ENCODE measurements around the gene S100A2. TPM values are rescaled to one million over a fixed set of nuclear protein-coding genes. Genes with fewer than 3 reads are reported as not detected.
A peak's percentile ranks its signal among the peaks of the same experiment; 100 is the strongest.
"Not testable (repeated sequence)": the region's sequence is repeated elsewhere in the genome, so short reads cannot be mapped to it uniquely, and the experiment has no call there.

Gene S100A2
- total and polyA plus RNA-seq, 7 donors = 0.86 to 15.4 (median 1.1) TPM

GRCh38 chr1:153563991-153564390, 1.7 kb downstream of the S100A2 start:
- Histone ChIP-seq H3K4me1 (peaks cover 32% of the 10 kb centered on the region), H3K9me3 (no peaks in the 10 kb centered on the region), H3K36me3 (ENCODE audit: insufficient read depth in 1 of 2, low read depth in 1 of 2) (no peaks in the 10 kb centered on the region), H3K27me3 (ENCODE audit: insufficient read depth in 3 of 3, low read length in 2 of 3) (no peaks in the 10 kb centered on the region), H3K27ac (no peak overlapping the region), H3K4me3 (no peak overlapping the region)
- intact Hi-C loops (cut with DNase I) = no loop called here
- ATAC-seq (no peak), DNase-seq (peak in 1 of 2 donors; percentile 16)
- TF ChIP-seq, protein P1, sequence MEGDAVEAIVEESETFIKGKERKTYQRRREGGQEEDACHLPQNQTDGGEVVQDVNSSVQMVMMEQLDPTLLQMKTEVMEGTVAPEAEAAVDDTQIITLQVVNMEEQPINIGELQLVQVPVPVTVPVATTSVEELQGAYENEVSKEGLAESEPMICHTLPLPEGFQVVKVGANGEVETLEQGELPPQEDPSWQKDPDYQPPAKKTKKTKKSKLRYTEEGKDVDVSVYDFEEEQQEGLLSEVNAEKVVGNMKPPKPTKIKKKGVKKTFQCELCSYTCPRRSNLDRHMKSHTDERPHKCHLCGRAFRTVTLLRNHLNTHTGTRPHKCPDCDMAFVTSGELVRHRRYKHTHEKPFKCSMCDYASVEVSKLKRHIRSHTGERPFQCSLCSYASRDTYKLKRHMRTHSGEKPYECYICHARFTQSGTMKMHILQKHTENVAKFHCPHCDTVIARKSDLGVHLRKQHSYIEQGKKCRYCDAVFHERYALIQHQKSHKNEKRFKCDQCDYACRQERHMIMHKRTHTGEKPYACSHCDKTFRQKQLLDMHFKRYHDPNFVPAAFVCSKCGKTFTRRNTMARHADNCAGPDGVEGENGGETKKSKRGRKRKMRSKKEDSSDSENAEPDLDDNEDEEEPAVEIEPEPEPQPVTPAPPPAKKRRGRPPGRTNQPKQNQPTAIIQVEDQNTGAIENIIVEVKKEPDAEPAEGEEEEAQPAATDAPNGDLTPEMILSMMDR (IDR thresholded peaks at IDR 0.05) = no peak
- WGBS, 3 donors = 87 to 95% (median 92%) methylated on average over 7 of the region's 7 CpGs

- WGBS, 3 donors = 73 to 75% (median 73%) methylated on average over 6 of the region's 6 CpGs
- intact Hi-C loops (cut with DNase I) = no loop called here
- no peaks in the 10 kb centered on the region for H3K36me3 ChIP-seq (ENCODE audit: insufficient read depth in 1 of 2, low read depth in 1 of 2)
Observed at GRCh38 chr1:153563483-153563901, 2.2 kb downstream of the S100A2 start.

GRCh38 chr1:153562021-153562420, 3.6 kb downstream of the S100A2 start:
- WGBS, 3 donors = 62 to 91% (median 69%) methylated on average over 3 of the region's 3 CpGs
- H3K36me3 ChIP-seq (ENCODE audit: insufficient read depth in 1 of 2, low read depth in 1 of 2); intact Hi-C loops (cut with DNase I); H3K4me3 ChIP-seq; H3K9me3 ChIP-seq; H3K27me3 ChIP-seq (ENCODE audit: insufficient read depth in 3 of 3, low read length in 2 of 3); DNase-seq; ATAC-seq; H3K27ac ChIP-seq: not testable (repeated sequence)
- peaks cover 19% of the 10 kb centered on the region for H3K4me1 ChIP-seq

More at GRCh38 chr1:153563483-153563901, 2.2 kb downstream of the S100A2 start:
- H3K9me3 ChIP-seq = no peaks in the 10 kb centered on the region
- H3K27me3 ChIP-seq (ENCODE audit: insufficient read depth in 3 of 3, low read length in 2 of 3) = no peaks in the 10 kb centered on the region
- H3K4me3 ChIP-seq = no peak overlapping the region
- ATAC-seq = no peak
- peak in 1 of 2 donors; percentile 30 for DNase-seq
- H3K27ac ChIP-seq = no peak overlapping the region
- peaks cover 32% of the 10 kb centered on the region for H3K4me1 ChIP-seq
- TF ChIP-seq, protein P1 (IDR thresholded peaks at IDR 0.05) = no peak

GRCh38 chr1:153561466-153561985, 4.1 kb downstream of the S100A2 start:
- ATAC-seq (no peak), DNase-seq (peak in 1 of 2 donors; percentile 20)
- H3K36me3 ChIP-seq (ENCODE audit: insufficient read depth in 1 of 2, low read depth in 1 of 2) = no peaks in the 10 kb centered on the region
- H3K4me1 ChIP-seq = peaks cover 14% of the 10 kb centered on the region
- no peaks in the 10 kb centered on the region for H3K27me3 ChIP-seq (ENCODE audit: insufficient read depth in 3 of 3, low read length in 2 of 3)
- no peak overlapping the region for H3K27ac ChIP-seq
- TF ChIP-seq, protein P1 (IDR thresholded peaks at IDR 0.05) = no peak
- intact Hi-C loops (cut with DNase I) = no loop called here
- 95 to 98% (median 96%) methylated on average over 3 of the region's 3 CpGs for WGBS, 3 donors
- H3K9me3 ChIP-seq = no peaks in the 10 kb centered on the region
- H3K4me3 ChIP-seq = no peak overlapping the region

DNA sequence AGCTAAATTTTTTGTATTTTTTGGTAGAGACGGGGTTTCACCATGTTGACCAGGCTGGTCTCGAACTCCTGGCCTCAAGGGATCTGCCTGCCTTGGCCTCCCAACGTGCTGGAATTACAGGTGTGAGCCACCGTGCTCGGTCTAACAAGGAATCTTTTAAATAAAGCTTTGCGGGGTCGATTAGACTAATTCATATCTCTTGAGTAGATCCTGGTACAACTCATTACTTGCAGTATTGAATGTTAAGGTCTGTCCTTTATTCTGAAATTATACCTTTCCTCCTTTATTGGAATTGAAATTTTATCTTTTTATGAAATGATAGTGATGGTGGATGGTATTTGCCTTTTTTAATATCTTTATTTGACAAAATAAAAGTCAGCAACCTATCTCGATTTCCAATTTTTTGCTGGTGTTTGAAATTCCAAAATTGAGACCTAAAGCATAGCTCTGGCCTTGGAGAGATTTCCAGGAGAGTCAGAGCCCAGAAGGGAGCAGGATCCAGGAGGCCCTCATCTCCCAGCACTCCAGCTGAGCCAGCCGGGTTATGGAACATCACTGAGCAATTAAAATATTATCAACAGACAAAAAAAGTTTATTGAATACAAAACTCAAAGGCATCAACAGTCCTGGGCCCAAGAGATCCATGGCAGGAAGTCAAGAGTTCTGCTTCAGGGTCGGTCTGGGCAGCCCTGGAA, 4.7 kb downstream of the S100A2 start:
- Histone ChIP-seq H3K27me3 (ENCODE audit: insufficient read depth in 3 of 3, low read length in 2 of 3) (no peaks in the 10 kb centered on the region), H3K36me3 (ENCODE audit: insufficient read depth in 1 of 2, low read depth in 1 of 2) (no peaks in the 10 kb centered on the region), H3K9me3 (no peaks in the 10 kb centered on the region), H3K4me1 (peaks cover 8% of the 10 kb centered on the region), H3K4me3 (no peak overlapping the region), H3K27ac (no peak overlapping the region)
- intact Hi-C loops (cut with DNase I) = no loop called here
- DNase-seq (no peak), ATAC-seq (no peak)
- TF ChIP-seq, protein P1 (IDR thresholded peaks at IDR 0.05) = no peak
- 82 to 86% (median 83%) methylated on average over 10 of the region's 10 CpGs for WGBS, 3 donors
